ENCODE measurements around the gene HIP1. TPM values are rescaled to one million over a fixed set of nuclear protein-coding genes. Genes with fewer than 3 reads are reported as not detected.
"Not testable (repeated sequence)": the region's sequence is repeated elsewhere in the genome, so short reads cannot be mapped to it uniquely, and the experiment has no call there.

HIP1 gene
- total RNA-seq, 1 donor from 2014 or later = 26.7 TPM

GRCh38 chr7:75687246-75688088, 51.3 kb downstream of the HIP1 start:
- no peak for DNase-seq (ENCODE audit: low read depth)

GRCh38 chr7:75686551-75686950, 52.2 kb downstream of the HIP1 start:
- DNase-seq (ENCODE audit: low read depth) = no peak

DNA sequence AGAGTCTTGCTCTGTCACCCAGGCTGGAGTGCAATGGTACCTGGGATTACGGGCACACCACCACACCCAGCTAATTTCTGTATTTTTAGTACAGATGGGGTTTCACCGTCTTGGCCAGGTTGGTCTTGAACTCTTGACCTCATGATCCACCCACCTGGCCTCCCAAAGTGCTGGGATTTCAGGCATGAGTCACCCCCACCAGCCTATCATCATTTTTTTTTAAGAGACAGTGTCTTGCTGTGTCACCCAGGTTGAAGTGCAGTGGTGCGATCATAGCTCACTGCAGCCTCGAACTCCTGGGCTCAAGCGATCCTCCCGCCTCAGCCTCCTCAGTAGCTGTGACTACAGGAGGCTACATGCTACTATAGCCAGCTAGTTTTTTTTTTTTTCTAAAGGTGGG, 56.7 kb downstream of the HIP1 start:
- DNase-seq (ENCODE audit: low read depth) = not testable (repeated sequence)

GRCh38 chr7:75679060-75679459, 59.7 kb downstream of the HIP1 start:
- no peak for DNase-seq (ENCODE audit: low read depth)

DNA sequence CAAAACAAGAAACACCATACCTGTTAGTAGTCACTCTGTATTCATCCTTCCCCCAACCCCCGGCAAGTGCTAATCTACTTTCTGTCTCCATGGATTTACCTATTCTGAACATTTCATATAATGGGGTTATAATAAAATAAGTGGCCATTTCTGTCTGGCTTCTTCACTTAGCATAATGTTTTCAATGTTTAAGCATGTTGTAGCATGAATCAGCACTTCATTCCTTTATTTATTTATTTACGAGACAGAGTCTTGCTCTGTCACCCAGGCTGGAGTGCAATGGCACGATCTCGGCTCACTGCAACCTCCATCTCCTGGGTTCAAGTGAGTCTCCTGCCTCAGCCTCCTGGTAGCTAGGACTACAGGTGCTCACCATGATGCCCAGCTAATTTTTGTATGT, 69.2 kb downstream of the HIP1 start:
- no peak for DNase-seq (ENCODE audit: low read depth)

- DNase-seq (ENCODE audit: low read depth) = peak; percentile 52
Observed at GRCh38 chr7:75667938-75668337, 70.8 kb downstream of the HIP1 start.

- DNase-seq (ENCODE audit: low read depth) = no peak
Observed at GRCh38 chr7:75663302-75663907, 75.3 kb downstream of the HIP1 start.

- DNase-seq (ENCODE audit: low read depth) = no peak
Observed at GRCh38 chr7:75662579-75663301, 76.0 kb downstream of the HIP1 start.

DNA sequence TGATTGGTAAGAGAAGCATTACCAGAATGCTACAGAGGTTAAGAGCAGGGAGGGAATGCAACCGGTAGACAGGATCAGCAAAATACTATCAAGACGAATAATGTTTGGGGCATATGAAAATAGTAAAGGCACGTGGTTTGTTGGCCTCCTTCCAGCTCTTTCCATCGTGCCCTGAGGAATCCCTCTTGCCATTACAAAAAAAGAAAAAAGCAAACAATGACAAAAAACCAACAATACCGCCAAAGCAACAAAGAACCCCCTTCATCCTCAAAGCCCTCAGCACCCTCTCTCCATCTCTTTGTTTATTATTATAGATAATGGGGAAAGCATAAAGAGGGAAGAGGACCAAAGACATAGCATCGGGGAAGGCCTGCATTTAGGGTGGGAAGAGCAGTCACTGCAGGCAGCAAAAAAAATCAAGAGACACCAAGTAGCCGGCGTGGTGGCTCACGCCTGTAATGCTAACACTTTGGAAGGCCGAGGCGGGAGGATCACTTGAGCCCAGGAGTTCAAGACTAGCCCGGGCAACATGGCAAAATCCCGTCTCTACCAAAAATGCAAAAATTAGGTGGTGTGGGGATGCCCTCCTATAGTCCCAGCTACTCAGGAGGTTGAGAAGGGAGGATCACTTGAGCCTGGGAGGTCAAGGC, 78.0 kb downstream of the HIP1 start:
- no peak for DNase-seq (ENCODE audit: low read depth)

DNA sequence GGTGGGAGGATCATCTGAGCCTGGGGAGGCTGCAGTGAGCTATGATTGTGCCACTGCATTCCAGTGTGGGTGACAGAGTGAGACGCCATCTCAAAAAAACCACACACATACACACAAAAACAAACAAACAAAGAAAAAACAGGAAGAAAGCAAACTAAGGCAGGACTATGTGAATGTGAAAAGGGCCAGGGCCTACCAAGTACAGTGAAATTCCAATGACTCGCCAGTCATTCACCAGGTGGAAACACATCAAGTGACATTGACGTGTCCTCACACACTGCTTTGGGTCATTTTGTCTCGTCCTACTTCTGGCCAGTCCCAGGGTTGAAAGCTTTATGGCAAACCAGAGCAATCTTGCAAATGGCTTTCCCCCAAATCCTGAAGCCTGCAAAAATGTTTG, 79.9 kb downstream of the HIP1 start:
- no peak for DNase-seq (ENCODE audit: low read depth)

GRCh38 chr7:75658369-75658768, 80.4 kb downstream of the HIP1 start:
- peak; percentile 65 for DNase-seq (ENCODE audit: low read depth)

DNA sequence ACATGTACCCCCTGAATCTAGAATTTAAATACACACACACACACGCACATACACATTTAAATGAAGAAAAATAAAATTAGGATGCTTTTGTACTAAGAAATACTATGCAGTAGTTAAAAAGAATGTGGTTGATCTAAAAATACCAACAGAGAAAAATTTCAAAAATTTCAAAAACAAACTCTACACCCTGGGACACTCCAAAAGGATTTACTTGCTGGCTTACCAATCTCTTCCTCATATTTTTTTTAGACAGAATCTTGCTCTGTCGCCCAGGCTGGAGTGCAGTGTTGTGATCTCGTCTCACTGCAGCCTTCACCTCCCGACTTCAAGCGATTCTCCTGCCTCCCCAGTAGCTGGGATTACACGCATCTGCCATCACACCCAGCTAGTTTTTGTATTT, 80.9 kb downstream of the HIP1 start:
- DNase-seq (ENCODE audit: low read depth) = no peak

DNA sequence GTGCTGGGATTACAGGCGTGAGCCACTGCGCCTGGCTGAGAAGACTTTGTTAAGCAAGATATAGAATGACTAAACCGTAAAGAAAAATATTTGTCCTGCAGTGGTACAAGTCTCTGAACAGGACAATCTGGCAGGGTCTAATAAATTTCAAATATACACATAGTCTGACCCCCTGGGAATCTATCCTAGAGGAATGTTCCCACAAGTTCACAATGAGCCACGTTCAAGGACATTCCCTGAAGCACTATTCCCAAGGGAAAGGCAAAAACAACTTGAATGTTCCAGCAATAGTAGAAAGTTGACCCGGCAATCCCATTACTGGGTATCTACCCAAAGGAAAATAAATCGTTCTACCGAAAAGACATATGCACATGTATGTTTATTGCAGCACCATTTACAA, 82.0 kb downstream of the HIP1 start:
- DNase-seq (ENCODE audit: low read depth) = no peak

GRCh38 chr7:75655536-75655935, 83.2 kb downstream of the HIP1 start:
- no peak for DNase-seq (ENCODE audit: low read depth)

DNA sequence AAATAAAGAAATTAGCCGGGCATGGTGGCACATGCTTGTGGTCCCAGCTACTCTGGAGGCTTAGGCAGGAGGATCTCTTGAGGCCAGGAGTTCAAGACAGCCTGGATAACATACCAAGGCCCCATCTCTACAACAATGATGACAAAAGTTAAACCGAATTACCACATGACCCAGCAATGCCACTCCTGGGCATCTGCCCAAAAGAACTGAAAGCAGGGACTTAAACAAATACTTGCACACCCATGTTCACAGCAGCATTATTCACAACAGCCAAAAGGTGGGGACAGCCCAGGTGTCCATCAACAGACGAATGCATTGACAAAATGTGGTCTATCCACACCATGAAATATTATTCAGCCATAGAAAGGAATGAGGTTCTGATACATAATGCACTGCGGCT, 83.9 kb downstream of the HIP1 start:
- no peak for DNase-seq (ENCODE audit: low read depth)

GRCh38 chr7:75653651-75654050, 85.1 kb downstream of the HIP1 start:
- no peak for DNase-seq (ENCODE audit: low read depth)

DNA sequence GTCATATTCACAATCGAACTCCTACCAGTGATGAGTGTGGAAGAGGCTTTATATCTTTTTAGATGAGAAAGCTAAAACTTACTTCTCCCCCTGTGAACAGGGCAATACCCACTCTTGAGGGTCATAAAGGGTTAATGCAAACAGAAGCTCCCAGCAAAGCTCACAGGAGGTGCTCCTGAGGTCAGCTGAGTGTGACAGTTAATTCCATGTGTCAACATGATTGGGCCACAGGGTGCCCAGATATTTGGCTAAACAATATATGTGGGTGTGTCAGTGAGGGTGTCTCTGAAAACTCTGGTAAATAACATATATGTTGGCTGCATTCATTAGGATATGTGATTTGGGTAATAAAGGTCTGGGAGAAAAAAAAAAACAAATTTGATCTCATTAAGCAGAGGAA, 86.0 kb downstream of the HIP1 start:
- no peak for DNase-seq (ENCODE audit: low read depth)

- peak; percentile 68 for DNase-seq (ENCODE audit: low read depth)
Observed at GRCh38 chr7:75650681-75651080, 88.1 kb downstream of the HIP1 start.

- peak; percentile 40 for DNase-seq (ENCODE audit: low read depth)
Observed at GRCh38 chr7:75650062-75650461, 88.7 kb downstream of the HIP1 start.

DNA sequence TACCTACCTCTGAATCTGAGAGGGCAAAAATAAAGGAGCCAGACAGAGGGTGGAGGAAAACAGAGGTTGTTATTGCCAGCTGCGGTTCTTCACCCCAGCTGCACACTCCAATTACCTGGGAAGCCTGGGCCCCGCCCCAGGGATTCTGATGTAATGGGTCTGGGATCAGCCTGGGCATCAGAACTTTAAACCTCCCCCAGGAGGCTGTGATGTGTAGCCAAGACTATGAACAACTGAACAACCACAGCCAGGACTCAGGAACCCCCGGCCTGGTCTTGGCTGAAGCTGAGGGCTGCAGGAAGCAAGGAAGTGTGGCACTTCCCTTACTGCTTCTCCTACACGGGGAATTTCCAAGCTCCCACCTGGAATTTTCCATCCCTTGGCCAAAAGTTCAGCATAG, 89.3 kb downstream of the HIP1 start:
- peak; percentile 22 for DNase-seq (ENCODE audit: low read depth)

DNA sequence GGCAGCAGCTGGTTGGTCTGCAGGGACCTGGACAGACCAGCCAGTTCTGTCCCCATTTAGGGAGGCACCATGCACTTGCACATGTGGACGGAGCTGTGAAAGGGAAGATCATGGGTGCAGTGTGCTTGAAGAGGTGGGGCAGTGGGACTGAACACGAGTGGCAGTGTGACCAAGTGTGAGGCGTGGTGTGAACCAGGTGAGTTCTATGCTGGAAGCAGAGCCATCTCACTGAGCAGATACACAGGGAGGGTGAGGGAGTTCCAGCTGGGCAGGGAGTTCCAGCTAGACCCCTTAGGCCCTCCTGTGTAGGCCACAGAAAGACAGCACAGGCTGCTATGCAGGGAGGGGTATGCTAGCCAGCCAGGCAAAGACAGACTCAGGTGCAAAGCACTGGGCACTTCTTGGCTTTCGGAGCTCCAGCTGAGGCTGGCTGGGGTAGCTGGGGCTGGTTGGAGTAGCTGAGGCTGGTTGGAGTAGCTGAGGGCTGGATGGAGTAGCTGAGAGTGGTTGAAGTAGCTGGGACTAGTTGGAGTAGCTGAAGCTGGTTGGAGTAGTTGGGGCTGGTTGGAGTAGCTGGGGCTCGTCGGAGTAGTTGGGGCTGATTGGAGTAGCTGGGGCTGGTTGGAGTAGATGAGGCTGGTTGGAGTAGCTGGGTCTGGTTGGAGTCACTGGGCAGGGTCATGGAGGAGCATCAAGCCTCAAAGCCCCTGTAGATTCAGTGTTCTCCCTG, 90.9 kb downstream of the HIP1 start:
- no peak for DNase-seq (ENCODE audit: low read depth)

Measured in myocyte (in vitro differentiated cells).